AG04450 (cell line): ENCODE results near the gene SLC25A27. TPM values are rescaled to one million over a fixed set of nuclear protein-coding genes. Genes with fewer than 3 reads are reported as not detected.
A peak's percentile ranks its signal among the peaks of the same experiment; 100 is the strongest.

Experiments used
- CTCF ChIA-PET: fragments of 300-600, 350-600 bp; formaldehyde crosslinking; extraction: SDS; loops from one replicate; lab custom pipeline; 2022; ENCODE audit warnings: antibody characterized with exemption, inconsistent platforms; lab: Charles Lee
- POLR2A ChIA-PET: fragments of 350-600 bp; formaldehyde crosslinking; extraction: SDS; loops from one replicate; lab custom pipeline; 2021; ENCODE audit warnings: antibody characterized with exemption, inconsistent platforms; lab: Yijun Ruan, JAX
- DNase-seq: peaks from one replicate; pipeline ENCODE4 v3.0.0-alpha.2; 2011; ENCODE audit warnings: low read depth, low spot score
- H3K27ac ChIP-seq: one replicate; pipeline ENCODE4 v1.5.1; 2012; ENCODE audit warnings: low read depth, low read length, control low read depth
- H3K27me3 ChIP-seq: one replicate; pipeline ENCODE4 v1.6.0; 2012; ENCODE audit warnings: low read length; ENCODE audit not compliant: control insufficient read depth, insufficient read depth
- H3K4me3 ChIP-seq: 2 replicates; pipeline ENCODE4 v1.5.1; 2011; ENCODE audit warnings: mild to moderate bottlenecking, low read depth, low read length, control low read depth
- H3K9me3 ChIP-seq: 2 replicates; pipeline ENCODE4 v1.5.1; 2012; ENCODE audit warnings: low read length; ENCODE audit not compliant: control insufficient read depth, insufficient read depth
- polyA plus RNA-seq: library from polyadenylated mRNA; depleted of rRNA; stranded (reverse); fragments of >200 nt; gene quantifications from 2 replicates; pipeline ENCODE4 v1.2.3, GENCODE V29; 2011
- TF ChIP-seq, protein P1 (sequence below): IDR thresholded peaks from 2 replicates; pipeline ENCODE4 v1.5.1; 2011; ENCODE audit warnings: low read depth, low read length, control low read depth, inconsistent platforms

SLC25A27 gene
- polyA plus RNA-seq, 1 experiment: 0.25 TPM

DNA sequence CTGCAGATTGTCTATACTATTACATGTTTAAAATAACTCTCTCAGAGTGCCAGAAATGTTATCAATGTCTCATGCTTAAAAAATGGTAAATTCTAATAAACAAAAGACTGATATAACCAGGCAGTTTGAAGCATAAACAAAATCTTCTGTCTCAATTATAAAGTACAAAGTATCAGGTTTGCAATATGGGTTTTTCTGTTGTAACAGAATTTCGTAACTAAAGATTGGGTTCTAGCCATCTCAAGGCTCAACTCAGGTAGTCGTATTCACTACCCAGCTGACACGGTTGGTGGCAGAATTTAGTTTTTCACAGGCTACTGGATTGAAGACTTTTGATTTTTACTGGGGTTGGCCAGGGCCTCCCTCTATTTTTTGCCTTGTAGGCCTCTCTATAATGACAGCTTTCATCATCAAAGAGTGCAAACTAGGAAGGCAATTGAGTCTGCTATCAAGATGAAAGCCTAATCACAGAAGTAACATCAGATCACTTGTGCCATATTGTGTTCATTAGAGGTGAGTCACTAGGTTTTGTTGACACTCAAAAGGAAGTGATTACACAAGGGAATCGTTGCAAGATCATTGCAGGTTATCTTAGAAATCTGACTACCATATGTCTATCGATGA, 3.8 kb upstream of the SLC25A27 start:
- Histone ChIP-seq H3K27me3 (peaks cover 10% of the 10 kb centered on the region), H3K4me3 (no peak overlapping the region), H3K9me3 (no peaks in the 10 kb centered on the region), H3K27ac (no peak overlapping the region)
- CTCF ChIA-PET: no interaction called here
- no peak for DNase-seq
- POLR2A ChIA-PET: no interaction called here
- TF ChIP-seq, protein P1, sequence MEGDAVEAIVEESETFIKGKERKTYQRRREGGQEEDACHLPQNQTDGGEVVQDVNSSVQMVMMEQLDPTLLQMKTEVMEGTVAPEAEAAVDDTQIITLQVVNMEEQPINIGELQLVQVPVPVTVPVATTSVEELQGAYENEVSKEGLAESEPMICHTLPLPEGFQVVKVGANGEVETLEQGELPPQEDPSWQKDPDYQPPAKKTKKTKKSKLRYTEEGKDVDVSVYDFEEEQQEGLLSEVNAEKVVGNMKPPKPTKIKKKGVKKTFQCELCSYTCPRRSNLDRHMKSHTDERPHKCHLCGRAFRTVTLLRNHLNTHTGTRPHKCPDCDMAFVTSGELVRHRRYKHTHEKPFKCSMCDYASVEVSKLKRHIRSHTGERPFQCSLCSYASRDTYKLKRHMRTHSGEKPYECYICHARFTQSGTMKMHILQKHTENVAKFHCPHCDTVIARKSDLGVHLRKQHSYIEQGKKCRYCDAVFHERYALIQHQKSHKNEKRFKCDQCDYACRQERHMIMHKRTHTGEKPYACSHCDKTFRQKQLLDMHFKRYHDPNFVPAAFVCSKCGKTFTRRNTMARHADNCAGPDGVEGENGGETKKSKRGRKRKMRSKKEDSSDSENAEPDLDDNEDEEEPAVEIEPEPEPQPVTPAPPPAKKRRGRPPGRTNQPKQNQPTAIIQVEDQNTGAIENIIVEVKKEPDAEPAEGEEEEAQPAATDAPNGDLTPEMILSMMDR: no peak

DNA sequence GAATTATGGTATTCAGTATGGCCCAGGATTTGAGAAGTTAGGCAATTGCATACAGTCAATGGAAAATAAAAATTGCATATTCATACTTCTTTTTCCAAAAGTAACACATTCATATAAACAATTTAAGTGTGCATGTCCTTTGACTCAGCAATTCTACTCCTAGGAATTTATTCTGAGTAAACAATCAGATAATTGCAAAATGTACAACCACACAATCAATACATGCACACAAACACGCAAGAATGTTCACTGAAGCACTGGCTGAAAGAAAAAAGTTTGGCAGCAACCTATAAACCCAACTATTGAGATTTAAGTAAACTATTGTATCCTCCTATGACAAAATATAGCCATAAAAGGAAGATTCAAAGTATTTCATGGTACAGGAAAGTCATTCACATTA, 1.8 kb upstream of the SLC25A27 start:
- ChIA-PET POLR2A (no interaction called here), CTCF (interaction anchor here (0.6 kb wide), 2 partner anchors 91 to 225 kb away, joined by 3 read pairs; no protein-coding TSS in a partner anchor)
- Histone ChIP-seq H3K4me3 (no peak overlapping the region), H3K9me3 (no peaks in the 10 kb centered on the region), H3K27ac (no peak overlapping the region), H3K27me3 (peaks cover 12% of the 10 kb centered on the region)
- TF ChIP-seq, protein P1: no peak
- DNase-seq: no peak

DNA sequence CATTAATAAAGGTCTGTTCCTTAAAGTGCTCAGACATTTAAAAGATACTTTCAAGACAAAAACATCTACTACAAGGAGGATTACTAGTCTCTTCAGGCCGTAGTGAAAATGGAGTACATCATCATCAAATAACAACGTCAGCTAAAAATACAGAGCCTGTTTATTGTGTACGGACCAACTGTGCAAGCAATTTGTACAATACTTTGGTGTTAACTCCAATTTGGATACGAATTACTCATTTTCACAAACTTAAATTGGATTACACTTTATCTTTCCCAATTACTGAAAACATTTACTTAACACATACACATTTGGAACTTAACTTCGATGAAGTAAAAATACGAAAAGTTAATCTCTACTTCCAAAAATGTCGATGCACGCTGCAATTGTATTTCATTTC, 959 bp upstream of the SLC25A27 start:
- DNase-seq: no peak
- Histone ChIP-seq H3K27ac (no peak overlapping the region), H3K9me3 (no peaks in the 10 kb centered on the region), H3K4me3 (no peak overlapping the region), H3K27me3 (peaks cover 12% of the 10 kb centered on the region)
- TF ChIP-seq, protein P1: no peak
- CTCF ChIA-PET: no interaction called here
- POLR2A ChIA-PET: no interaction called here

DNA sequence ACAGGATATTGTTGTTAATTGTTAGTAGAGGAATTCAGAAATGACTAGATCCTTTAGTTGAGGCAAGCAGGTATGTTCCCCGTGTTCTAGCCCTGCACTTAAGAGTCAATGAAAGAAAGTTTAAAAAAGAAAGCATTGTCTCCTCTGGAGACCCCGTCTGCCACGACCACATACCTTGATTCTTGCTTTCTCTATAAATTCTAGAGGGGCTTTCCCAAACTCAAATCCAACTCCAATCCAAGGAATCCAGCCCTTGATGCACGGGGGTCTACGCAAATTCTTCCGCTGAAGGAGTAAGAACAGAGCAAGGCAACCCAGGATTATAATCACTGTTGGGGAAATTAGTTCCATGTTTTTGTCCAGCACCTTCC, 558 bp upstream of the SLC25A27 start:
- Histone ChIP-seq H3K27ac (no peak overlapping the region), H3K4me3 (peak overlapping the region; percentile 70), H3K9me3 (no peaks in the 10 kb centered on the region), H3K27me3 (peaks cover 12% of the 10 kb centered on the region)
- ChIA-PET CTCF (no interaction called here), POLR2A (no interaction called here)
- TF ChIP-seq, protein P1: no peak
- DNase-seq: no peak

DNA sequence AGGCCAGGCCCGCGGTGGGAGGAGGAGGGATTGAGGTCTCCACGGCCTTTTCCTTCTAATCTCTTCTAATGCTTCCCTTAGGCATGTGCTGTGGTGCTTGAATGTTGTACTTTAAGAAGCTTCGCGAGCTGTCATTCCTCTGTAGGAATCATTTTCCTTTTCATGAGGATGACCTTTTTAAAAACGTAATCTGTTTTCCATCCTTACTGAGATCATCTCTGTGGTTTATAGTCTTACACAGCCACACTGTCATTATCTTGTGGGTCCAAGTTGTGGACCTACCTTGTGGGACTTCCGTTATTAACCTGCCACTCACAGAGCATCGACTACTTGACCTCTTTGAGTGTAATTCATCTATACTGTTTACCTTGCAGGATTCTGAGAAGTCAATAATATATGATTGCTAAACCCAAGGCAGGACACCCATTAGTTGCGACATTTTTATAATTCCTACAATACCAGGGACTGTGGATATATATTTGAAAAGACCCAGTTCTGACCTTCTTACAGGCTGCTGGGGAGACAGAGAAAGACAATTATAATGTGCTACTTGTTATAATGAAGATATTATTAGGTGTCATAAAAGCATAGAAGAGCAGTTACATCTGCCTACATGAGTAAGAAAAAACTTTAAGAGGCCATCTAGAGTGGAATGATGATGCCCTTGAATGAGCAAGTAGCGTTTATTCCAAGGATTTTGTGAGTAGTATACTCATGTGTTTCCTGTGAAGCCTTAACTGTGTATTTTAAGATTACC, 842 bp downstream of the SLC25A27 start:
- ChIA-PET CTCF (no interaction called here), POLR2A (no interaction called here)
- Histone ChIP-seq H3K27ac (no peak overlapping the region), H3K4me3 (peak overlapping the region; percentile 70), H3K27me3 (peaks cover 12% of the 10 kb centered on the region), H3K9me3 (no peaks in the 10 kb centered on the region)
- no peak for DNase-seq
- TF ChIP-seq, protein P1: no peak
